A673 (cell line): ENCODE data around the gene CBX8. TPM values are rescaled to one million over a fixed set of nuclear protein-coding genes. Genes with fewer than 3 reads are reported as not detected.

Source experiments
- BruUV-seq: library from RNA; stranded (reverse); fragments of 400-500 nt; replicated peaks from 2 replicates; lab custom pipeline; 2021; lab: Mats Ljungman, UMichigan
- CTCF ChIA-PET: fragments of 300-600 bp; sonication (Branson Sonifier 250); formaldehyde crosslinking; loops from one replicate; lab custom pipeline; 2022; ENCODE audit warnings: antibody characterized with exemption; lab: Charles Lee
- POLR2A ChIA-PET: fragments of 300-600 bp; sonication (Branson Sonifier 250); formaldehyde crosslinking; loops from one replicate; lab custom pipeline; 2022; ENCODE audit warnings: antibody characterized with exemption; ENCODE audit not compliant: low non-redundant PET; lab: Charles Lee
- DNase-seq: peaks from one replicate; pipeline ENCODE4 v3.0.0-alpha.2; 2015; ENCODE audit warnings: low spot score
- H3K27ac ChIP-seq: fragments of 200-600 bp; sonication (generic); 2 replicates; pipeline ENCODE4 v1.5.1; 2016; ENCODE audit warnings: mixed run types, low read depth, mild to moderate bottlenecking, mixed read lengths, antibody characterized with exemption, low read length; ENCODE audit not compliant: poor library complexity, severe bottlenecking
- H3K27me3 ChIP-seq: fragments of 200-600 bp; sonication (generic); replicated peaks from 2 replicates; pipeline ENCODE4 v1.6.1; 2017; ENCODE audit warnings: mixed run types, low read depth, mild to moderate bottlenecking, mixed read lengths, antibody characterized with exemption, low read length; ENCODE audit not compliant: insufficient read depth, poor library complexity
- H3K36me3 ChIP-seq: fragments of 200-600 bp; sonication (generic); 2 replicates; pipeline ENCODE4 v1.6.1; 2016; ENCODE audit warnings: mixed run types, mild to moderate bottlenecking, mixed read lengths, antibody characterized with exemption, low read length; ENCODE audit not compliant: insufficient read depth, poor library complexity, severe bottlenecking
- H3K4me1 ChIP-seq: fragments of 200-600 bp; sonication (generic); 2 replicates; pipeline ENCODE4 v1.6.1; 2017; ENCODE audit warnings: mixed run types, mild to moderate bottlenecking, mixed read lengths, antibody characterized with exemption, low read length; ENCODE audit not compliant: insufficient read depth, poor library complexity, severe bottlenecking
- H3K4me3 ChIP-seq: fragments of 200-600 bp; sonication (generic); 2 replicates; pipeline ENCODE4 v1.5.1; 2016; ENCODE audit warnings: low read depth, mixed run types, mild to moderate bottlenecking, mixed read lengths, low read length; ENCODE audit not compliant: poor library complexity, severe bottlenecking
- H3K9me3 ChIP-seq: fragments of 200-600 bp; sonication (generic); 2 replicates; pipeline ENCODE4 v1.6.1; 2016; ENCODE audit warnings: mixed run types, low read depth, mild to moderate bottlenecking, mixed read lengths, antibody characterized with exemption, low read length; ENCODE audit not compliant: poor library complexity, severe bottlenecking
- EZH2 ChIP-seq: fragments of 200-600 bp; sonication (generic); IDR thresholded peaks from 2 replicates; pipeline ENCODE4 v1.6.1; 2017; ENCODE audit warnings: borderline replicate concordance, low read depth, mild to moderate bottlenecking, mixed read lengths, antibody characterized with exemption, low read length; ENCODE audit not compliant: poor library complexity, severe bottlenecking
- intact Hi-C: fragments of 100-400 bp; cut with micrococcal nuclease; formaldehyde crosslinking; loops from one replicate; pipeline ENCODE4 v1.10.0; 2022; ENCODE audit not compliant: unreplicated experiment
- total RNA-seq: library from RNA; stranded (reverse); gene quantifications from 2 replicates; pipeline ENCODE4 v1.2.3, GENCODE V29; 2021
- TF ChIP-seq, protein P1 (sequence below): fragments of 300-800, 200-600 bp; sonication (generic); conservative IDR thresholded peaks from 2 replicates; pipeline ENCODE4 v1.5.1; 2017; ENCODE audit warnings: low read depth, mild to moderate bottlenecking, antibody characterized with exemption, low read length, moderate library complexity, mixed read lengths

Gene CBX8
- total RNA-seq, 1 experiment from 2014 or later: 27.0 TPM

DNA sequence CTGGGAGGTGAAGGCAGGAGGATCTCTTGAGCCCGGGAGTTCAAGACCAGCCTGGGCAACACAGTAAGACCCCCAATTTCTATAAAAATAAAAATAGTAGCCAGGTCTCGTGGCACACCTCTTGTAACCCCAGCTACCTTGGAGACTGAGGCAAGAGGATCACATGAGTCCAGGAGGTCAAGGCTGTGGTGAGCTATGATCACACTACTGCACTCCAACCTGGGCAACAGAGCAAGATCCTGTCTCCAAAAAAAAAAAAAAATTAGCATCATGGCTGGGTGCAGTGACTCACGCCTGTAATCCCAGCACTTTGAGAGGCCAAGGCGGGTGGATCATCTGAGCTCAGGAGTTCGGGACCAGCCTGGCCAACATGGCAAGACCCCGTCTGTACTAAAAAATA lies 25.6 kb downstream of the CBX8 start:
- no peak for TF ChIP-seq EZH2
- TF ChIP-seq, protein P1, sequence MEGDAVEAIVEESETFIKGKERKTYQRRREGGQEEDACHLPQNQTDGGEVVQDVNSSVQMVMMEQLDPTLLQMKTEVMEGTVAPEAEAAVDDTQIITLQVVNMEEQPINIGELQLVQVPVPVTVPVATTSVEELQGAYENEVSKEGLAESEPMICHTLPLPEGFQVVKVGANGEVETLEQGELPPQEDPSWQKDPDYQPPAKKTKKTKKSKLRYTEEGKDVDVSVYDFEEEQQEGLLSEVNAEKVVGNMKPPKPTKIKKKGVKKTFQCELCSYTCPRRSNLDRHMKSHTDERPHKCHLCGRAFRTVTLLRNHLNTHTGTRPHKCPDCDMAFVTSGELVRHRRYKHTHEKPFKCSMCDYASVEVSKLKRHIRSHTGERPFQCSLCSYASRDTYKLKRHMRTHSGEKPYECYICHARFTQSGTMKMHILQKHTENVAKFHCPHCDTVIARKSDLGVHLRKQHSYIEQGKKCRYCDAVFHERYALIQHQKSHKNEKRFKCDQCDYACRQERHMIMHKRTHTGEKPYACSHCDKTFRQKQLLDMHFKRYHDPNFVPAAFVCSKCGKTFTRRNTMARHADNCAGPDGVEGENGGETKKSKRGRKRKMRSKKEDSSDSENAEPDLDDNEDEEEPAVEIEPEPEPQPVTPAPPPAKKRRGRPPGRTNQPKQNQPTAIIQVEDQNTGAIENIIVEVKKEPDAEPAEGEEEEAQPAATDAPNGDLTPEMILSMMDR: no peak
- Histone ChIP-seq H3K4me1 (no peaks in the 10 kb centered on the region), H3K27me3 (no peaks in the 10 kb centered on the region), H3K4me3 (no peak overlapping the region), H3K9me3 (no peaks in the 10 kb centered on the region), H3K27ac (no peak overlapping the region), H3K36me3 (no peaks in the 10 kb centered on the region)
- DNase-seq: no peak
- POLR2A ChIA-PET: no interaction called here
- CTCF ChIA-PET: no interaction called here
- BruUV-seq: no TSS peak
- intact Hi-C loops: no loop called here

DNA sequence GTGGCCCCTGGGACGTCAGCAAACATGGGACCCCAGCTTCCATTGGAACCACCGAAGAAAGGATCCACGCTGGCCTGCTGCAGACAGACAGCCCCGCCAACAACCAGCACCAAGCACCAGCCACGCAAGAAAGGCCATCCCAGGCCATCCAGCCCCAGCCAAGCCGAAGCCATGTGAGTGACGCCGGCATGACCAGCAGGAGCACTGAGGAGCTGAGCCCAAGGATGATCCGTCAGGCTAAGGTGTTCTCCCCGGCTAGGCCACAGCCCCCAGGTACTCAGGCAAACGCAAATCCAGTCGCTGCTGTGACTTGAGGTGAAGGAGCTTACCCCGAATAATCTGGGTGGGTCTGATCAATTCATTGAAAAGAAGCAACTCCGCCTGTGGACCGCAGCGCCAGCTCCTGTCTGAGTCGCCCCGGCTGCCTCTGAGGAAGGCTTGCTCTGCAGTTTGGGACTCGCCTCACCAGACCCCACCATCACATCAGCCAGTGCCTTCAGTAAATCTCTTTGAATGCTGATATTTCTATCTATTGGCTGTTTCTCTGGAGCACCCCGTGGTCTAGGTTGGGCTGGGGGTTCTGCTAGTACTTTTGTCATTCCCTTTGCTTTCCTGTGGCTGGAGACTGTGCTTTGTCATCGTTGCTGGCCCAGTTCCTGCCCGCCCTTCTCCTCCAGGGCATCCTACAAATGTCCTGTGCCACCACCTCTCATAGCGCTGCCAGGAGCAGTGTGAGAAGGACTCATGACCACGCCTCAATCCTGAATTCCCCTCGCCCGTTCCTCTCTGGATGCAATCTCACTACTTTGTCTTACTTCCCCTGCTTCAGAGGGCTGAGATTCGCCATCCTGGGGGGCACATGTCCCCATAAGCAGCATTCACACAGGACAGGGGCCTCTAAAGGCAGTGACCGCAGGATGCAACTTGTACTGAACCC lies 27.0 kb downstream of the CBX8 start:
- H3K4me1 ChIP-seq: no peaks in the 10 kb centered on the region
- no peak for DNase-seq
- CTCF ChIA-PET: no interaction called here

DNA sequence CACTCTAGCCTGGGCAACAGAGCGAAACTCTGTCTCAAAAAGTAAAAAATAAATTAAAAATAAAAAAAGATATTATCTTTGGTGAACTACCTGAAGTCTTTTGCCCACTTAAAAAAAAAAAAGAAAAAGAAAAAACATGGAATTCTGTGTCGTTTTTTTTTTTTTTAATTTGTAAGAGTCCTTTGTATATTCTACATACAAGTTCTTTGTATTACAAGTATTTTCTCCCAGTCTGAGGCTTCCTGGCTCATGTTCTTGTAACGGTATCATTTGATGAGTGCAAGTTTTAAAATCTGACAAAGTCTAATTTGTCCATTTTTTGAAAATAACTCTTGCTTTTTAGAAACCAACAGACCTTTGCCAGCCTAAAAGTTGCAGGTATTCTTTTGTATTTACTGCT lies 31.2 kb downstream of the CBX8 start:
- POLR2A ChIA-PET: no interaction called here
- H3K27me3 ChIP-seq: no peaks in the 10 kb centered on the region
- TF ChIP-seq EZH2: no peak
- TF ChIP-seq, protein P1: no peak
- no peaks in the 10 kb centered on the region for H3K4me1 ChIP-seq
- intact Hi-C loops: no loop called here
- no peaks in the 10 kb centered on the region for H3K36me3 ChIP-seq
- no peak overlapping the region for H3K27ac ChIP-seq
- DNase-seq: no peak
- H3K4me3 ChIP-seq: no peak overlapping the region
- CTCF ChIA-PET: no interaction called here
- no TSS peak for BruUV-seq
- no peaks in the 10 kb centered on the region for H3K9me3 ChIP-seq

More for the DNA sequence above, 27.0 kb downstream of the CBX8 start:
- Histone ChIP-seq H3K27ac (no peak overlapping the region), H3K36me3 (no peaks in the 10 kb centered on the region), H3K27me3 (no peaks in the 10 kb centered on the region), H3K9me3 (no peaks in the 10 kb centered on the region), H3K4me3 (no peak overlapping the region)
- intact Hi-C loops: no loop called here
- TF ChIP-seq, protein P1: no peak
- no peak for TF ChIP-seq EZH2
- no TSS peak for BruUV-seq
- POLR2A ChIA-PET: no interaction called here
